Fibroblast of skin of left quadriceps (primary cell): ENCODE results near the gene CACNA1A.
"Not testable (repeated sequence)": the region's sequence is repeated elsewhere in the genome, so short reads cannot be mapped to it uniquely, and the experiment has no call there.

Experiments
- DNase-seq, 2 experiments: peaks; one replicate each; pipeline ENCODE4 v3.0.0-alpha.2; 2013; ENCODE audit warnings: low read depth in 2 of 2

The CACNA1A gene

DNA sequence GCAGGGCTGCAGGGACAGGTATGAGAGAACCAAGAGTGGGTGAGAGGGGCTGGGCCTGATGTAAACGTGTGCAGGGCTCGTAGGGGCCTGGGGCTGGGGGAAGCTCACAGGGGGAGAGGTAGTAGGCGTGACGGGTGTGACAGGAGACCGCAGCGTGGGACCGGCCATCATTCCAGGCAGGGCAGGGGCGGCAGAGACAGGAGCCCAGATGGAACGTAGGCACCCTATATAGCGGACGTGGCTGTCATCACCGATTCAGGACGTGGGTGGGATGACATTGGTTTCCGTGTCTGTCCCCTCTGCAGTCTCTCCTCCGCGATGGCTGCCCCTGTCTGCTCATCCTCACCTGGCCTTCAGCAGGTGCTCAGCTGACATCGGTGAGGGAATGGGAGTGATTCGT is 307.6 kb downstream of the CACNA1A start:
- no peak for DNase-seq

DNA sequence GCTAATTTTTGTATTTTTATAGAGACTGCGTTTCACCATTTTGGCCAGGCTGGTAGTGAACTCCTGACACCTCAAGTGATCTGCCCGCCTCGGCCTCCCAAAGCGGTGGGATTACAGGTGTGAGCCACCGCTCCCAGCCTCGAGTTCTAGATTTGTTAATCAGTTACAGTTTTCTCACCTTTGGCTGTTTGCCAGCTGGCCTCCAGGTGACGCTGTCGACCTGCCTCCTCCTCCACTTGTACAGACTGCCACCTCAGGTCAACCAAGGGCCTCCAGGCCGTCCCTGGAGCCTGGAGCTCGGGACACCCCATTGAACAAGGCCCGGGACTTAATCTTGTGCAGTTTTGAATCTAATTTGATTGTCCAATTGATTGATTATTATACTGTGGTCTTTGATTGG is 310.6 kb downstream of the CACNA1A start:
- no peak for DNase-seq

DNA sequence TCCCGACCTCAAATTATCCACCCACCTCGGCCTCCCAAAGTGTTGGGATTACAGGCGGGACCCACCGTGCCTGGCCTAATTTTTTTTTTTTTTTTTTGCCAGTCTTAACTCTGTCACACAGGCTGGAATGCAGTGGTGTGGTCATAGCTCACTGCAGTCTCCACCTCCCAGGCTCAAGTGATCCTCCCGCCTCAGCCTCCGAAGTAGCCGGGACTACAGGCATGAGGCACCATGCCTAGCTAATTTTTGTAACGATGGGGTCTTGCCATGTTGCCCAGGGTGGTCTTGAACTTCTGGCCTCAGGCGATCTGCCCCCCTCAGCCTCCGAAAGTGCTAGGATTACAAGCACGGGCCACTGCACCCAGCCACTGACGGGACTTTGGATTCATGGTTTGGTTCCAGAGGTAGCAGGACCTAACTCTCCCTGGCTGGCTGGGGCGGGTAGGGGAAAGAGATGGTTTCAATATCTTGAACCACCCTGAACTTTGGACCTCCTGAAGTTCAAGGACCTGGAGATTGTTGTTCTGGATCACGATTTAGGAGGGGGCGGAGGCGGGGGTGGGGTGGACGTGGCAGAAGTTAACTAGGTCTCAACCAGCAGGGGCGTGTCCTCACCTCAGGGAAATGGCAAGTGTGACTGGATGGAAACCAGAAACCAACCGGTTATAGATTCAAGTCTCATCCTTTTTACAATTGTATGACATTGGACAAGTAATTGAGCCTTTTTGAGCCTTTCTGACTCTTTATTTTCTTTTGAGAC is 315.3 kb downstream of the CACNA1A start:
- DNase-seq: no peak

DNA sequence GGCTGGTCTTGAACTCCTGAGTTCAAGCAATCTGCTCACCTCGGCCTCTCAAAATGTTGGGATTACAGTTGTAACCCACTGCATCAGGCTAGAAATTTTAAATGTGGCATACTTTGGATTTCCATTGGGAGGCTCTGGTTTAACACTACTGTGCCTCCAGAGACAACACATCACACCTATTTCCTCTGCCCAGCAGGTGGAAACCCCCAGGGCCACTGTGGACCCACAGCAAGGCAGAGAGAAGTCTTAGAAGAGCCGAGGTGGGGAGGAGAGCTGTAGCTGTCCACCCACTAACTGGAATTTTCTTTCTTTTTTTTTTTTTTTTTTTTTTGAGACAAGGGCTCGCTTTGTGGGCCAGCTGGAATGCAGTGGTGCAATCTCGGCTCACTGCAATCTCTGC is 316.7 kb downstream of the CACNA1A start:
- DNase-seq: no peak

DNA sequence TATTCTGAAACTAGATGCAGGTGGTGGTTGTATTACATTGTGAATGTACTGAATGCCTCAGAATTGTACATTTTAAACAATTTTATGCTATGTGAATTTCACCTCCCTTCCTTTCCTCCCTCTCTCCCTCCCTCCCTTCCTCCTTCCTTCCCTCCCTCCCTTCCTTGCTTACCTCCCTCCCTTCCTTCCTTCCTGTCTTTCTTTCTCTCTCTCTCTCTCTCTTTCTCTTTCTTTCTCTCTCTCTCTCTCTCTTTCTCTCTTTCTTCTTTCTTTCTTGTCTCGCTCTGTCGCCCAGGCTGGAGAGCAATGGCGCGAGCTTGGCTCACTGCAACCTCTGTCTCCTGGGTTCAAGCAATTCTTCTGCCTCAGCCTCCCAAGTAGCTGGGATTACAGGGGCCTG is 318.9 kb downstream of the CACNA1A start:
- no peak for DNase-seq

DNA sequence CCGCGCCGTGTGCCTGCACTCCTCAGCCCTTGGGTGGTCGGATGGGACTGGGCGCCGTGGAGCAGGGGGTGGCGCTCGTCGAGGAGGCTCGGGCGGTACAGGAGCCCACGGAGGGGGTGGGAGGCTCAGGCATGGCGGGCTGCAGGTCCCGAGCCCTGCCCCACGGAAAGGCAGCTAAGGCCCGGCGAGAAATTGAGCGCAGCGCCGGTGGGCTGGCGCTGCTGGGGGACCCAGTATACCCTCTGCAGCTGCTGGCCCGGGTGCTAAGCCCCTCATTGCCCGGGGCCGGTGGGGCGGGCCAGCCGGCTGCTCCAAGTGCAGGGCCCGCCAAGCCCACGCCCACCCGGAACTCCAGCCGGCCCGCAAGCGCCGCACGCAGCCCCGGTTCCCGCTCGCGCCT is 319.6 kb downstream of the CACNA1A start:
- DNase-seq: not testable (repeated sequence)

DNA sequence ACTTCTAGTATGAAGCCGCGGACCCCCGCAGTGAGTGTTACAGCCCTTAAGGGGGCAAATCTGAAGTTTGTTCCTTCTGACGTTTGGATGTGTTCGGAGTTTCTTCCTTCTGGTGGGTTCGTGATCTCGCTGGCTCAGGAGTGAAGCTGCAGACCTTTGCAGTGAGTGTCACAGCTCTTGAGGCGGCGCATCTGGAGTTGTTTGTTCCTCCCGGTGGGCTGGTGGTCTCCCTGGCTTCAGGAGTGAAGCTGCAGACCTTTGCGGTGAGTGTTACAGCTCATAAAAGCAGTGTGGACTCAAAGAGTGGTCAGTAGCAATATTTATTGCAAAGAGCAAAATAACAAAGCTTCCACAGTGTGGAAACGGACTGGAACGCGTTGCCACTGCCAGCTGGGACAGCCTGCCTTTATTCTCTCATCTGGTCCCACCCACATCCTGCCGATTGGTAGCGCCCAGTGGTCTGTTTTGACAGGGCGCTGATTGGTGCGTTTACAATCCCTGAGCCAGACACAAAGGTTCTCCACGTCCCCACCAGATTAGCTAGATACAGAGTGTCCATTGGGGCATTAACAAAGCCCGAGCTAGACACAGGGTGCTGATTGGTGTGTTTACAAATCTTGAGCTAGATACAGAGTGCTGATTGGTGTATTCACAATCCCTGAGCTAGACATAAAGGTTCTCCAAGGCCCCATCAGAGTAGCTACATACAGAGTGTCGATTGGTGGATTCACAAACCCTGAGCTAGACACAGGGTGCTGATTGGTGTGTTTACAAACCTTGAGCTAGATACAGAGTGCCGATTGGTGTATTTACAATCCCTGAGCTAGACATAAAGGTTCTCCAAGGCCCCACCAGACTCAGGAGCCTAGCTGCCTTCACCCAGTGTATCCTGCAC is 320.3 kb downstream of the CACNA1A start:
- DNase-seq: not testable (repeated sequence)

DNA sequence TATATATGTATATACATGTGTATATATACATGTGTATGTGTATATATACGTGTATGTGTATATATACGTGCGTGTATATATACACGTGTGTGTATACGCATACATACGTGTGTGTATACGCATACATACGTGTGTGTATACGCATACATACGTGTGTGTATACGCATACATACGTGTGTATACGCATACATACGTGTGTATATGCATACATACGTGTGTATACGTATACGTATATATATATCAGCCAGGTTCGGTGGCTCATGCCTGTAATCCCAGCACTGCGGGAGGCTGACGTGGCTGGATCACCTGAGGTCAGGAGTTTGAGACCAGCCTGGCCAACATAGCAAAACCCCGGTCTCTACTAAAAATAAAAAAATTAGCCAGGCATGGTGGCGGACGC is 321.4 kb downstream of the CACNA1A start:
- DNase-seq: not testable (repeated sequence)

DNA sequence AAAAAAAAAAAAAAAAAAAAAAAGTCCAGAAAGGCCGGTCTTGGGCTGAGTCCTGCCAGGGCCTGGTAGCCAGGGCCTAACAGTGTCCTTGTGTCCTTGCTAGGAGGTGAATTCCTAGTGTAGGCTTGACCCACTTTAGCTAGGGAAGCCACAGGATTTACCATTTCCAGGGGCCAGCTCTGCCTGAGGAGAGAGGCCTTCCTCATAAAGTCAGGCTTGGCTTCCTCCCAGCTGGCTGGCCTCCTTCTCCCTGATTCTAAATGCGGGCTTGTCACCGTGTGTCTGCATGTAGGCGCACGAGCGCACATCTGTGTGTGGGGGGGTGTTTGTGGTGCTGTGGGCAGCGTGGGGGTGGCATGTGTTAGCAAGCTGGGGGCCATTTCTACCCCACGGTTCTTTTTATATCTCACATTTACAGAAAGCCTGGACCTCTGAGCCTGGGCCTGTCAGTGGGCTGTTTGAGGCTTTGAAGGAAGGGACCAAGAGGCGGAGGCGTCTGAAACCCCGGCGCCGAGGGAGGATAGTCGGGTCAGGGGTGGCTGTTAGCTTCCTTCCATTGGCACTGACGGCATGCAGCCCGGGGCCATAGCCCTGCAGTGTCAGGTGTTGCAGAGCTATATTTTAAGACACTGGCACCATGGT is 324.4 kb downstream of the CACNA1A start:
- DNase-seq: peak; percentile 37

DNA sequence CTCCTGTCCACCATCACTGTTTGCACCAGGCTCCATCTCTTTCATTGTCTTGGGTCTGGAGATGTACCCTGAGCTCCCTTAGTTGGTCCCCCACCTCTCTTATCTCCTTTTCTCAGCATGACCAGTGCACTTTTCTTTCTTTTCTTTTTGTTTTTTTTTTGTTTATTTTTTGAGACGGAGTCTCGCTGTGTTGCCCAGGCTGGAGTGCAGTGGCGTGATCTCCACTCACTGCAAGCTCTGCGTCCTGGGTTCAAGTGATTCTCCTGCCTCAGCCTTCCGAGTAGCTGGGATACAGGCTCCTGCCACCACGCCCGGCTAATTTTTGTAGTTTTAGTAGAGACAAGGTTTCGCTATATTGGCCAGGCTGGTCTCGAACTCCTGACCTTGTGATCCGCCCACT is 328.0 kb downstream of the CACNA1A start:
- DNase-seq: not testable (repeated sequence)

DNA sequence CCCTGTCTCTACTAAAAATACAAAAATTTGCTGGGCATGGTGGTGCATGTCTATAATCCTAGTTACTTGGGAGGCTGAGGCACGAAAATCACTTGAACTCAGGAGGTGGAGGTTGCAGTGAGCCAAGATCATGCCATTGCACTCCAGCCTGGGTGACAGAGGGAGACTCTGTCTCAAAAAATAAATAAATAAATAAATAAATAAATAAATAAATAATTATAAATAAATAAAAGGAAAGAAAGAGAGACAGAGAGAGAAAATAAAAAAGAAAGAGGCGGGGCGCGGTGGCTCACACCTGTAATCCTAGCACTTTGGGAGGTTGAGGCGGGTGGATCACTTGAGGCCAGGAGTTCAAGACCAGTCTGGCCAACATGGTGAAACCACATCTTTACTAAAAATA is 328.7 kb downstream of the CACNA1A start:
- DNase-seq: not testable (repeated sequence)

DNA sequence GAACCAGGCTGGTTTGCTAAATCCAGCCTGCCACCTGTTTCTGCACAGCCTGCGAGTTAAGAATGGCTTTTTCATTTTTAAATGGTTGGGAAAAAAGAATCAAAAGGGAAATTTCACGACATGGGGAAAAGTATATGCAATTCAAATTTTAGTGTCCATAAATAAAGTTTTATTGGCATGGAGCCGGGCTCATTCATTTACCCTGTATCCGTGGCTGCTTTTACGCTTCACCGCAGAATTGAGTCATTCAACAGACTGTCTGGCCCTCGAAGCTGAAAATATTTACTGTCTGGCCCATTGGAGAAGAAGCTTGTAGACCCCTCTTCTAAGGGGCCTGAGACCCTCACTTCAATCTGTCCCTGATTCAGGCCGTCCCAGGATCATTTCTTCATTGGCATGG is 329.9 kb downstream of the CACNA1A start:
- no peak for DNase-seq

DNA sequence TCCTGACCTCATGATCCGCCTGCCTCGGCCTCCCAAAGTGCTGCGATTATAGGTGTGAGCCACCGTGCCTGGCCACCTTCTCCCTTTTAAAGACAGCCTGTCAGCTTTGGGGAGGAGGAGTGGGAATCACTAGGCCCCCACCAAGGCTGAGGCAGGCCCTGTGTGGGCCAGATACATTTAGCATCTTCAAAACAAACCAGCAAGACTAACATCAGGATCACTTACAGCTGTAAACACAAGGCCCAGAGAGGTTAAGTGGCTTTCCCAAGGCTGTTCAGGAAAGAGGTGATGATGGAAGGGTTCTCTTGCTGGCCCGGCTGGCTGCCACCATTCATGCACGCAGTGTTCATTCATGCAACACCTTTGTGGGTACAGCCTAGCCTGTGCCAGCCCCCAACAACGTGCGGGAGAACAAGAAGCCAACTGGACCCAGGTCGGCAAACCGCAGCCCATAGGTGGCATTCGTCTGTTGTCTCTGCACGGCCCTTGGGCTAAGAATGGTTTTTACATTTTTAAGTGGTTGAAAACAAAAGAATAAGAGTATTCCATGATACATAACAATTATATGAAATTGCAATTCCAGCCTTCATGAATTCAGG is 333.0 kb downstream of the CACNA1A start:
- no peak for DNase-seq

DNA sequence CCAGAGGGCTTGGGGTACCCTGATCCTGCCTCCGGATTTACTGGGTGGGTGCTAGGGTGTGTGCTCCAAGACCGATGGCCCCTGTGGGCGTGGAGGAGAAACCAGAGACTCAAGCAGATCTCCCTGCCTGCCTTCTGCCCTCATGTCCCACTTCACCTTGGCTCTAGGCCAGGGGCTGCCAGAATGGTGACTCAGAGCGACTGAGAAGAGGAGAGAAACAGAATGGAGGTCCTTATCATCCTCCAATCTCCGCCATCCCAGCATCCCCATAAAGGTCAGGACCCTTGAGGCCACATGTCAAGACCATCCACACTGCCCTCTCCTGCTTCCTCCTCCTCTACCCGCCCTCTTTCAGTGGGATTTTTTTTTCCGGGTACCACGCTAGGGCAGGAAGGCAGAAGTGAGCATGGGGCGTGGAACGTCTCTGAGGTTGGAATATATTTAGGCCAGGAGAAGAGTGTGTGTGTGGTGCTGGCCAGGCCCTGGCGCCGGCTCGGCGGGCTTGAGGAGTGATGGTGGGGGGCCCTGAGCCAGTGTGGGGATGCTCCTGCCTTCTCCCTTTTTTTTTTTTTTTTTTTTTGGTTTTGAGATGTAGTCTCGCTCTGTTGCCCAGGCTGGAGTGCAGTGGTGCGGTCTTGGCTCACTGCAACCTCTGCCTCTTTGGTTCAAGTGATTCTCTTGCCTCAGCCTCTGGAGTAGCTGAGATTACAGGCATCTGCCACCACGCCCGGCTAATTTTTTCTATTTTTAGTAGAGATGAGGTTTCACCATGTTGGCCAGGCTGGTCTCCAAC is 333.7 kb downstream of the CACNA1A start:
- peak; percentile 52 to 64 for DNase-seq

DNA sequence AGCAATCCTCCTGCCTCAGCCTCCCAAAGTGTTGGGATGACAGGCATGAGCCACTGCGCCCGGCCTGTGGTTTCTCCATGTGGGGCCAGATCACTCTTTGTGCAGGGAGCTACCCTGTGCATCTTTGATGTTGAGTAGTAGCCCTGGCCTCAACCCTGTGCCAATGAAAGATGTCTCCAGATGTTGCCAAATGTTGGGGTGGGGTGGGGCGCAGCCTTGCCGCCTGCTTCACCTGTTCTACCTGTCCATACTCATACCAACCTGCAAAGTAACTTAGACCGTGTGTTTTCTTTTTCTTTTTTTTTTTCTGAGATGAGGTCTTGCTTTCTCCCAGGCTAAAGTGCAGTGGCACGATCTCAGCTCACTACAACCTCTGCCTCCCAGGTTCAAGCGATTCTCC is 335.1 kb downstream of the CACNA1A start:
- no peak for DNase-seq

DNA sequence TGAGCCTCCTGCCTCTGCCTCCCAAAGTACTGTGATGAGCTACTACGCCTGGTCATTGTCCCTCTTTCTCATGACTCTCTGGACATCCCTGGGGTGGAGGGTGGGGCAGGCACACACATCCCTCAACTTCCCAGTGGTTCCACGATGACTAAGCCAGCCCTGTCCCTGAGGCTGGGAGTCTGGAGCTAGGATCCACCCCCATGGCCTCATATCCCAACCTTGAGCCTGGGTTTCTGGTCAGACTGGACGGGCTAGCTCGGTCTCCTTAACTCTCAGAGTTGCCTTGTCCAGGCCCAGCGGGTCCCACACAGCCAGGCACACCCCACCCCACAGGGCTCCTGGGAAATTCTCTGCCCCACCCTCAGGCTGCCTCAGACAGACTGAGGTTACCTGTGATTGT is 336.5 kb downstream of the CACNA1A start:
- DNase-seq: no peak

DNA sequence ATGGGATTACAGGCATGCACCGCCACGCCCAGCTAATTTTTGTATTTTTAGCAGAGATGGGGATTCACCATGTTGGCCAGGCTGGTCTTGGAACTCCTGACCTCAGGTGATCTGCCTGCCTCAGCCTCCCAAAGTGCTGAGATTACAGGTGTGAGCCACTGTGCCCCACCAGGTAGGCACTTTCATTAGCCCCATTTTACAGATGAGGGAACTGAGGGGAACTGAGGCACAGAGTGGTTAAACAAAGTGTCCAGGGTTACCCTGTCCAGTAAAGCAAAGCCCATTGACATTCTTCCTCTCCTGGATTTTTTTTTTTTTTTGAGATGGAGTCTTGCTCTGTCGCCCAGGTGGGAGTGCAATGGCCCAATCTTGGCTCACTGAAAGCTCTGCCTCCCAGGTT is 340.1 kb downstream of the CACNA1A start:
- DNase-seq: not testable (repeated sequence)

DNA sequence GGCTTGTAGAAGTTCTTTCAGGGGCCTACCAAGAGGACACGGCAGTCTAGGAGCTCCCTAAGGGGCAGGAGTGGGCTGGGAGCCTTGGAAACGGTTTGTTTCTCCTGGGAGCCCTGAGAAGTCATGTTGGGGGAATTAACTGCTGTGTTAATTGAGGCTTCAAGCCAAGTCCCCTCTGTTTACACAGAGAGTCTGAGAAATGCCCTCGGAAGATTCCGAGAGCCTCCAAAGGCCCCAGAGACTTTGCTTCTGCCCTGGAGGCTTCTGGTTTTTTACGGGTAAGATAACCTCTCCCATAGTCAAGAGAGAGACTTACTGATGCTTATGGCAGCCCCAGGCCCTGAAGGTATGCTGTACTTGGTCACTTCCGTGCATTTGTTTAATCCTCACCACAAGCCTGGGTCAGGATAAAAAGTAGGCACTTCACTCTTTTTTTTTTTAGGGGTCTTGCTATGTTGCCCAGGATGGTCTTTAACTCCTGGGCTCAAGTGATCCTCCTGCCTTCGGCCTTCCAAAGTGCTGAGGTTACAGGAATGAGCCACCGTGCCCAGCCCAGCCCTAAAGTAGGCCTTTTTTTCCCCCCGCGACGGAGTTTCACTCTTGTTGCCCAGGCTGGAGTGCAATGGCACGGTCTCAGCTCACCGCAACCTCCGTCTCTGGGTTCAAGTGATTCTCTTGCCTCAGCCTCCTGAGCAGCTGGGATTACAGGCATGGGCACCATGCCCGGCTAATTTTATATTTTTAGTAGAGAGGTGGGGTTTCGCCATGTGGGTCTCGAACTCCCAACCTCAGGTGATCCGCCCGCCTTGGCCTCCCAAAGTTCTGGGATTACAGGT is 340.9 kb downstream of the CACNA1A start:
- DNase-seq: no peak

DNA sequence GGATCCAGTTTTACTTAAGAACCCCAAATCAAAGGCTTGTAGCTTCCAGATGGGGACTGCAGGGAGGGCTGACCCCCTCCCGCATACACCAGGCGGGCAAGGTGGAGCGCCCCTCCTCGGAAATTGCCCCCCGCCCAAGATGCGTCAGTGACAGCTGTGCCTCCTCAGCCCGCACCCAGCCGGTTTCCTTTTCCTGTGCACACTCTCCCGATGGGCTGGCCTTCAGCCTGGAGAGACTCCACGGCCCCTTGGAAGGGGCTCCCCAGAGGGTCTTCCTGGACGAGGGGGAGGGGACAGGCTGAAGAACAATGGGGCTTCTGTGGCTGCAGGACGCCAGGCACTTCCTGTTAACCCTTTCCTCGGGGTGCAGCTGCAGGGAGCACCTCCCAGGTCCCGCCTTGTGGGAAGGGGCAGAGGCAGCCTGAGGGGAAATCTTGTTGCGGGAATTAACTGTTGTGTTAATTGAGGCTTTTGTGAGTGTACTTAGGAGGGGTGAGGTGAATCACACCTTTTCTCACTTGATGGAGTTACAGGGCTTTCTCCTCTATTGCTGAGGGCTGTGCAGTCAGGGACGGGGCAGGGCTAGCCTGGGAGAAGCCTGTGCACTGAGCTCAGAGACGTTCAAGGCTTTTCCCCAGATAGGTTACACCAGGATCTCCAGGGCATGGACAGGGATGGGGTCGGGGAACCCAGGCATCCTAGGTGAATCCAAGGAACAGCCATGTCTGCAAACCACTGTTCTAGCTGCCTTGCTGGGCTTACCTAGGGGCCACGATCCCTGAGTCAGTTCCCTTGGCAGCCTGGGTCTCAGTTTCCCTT is 341.7 kb downstream of the CACNA1A start:
- DNase-seq: no peak
